Stimulated activated CD8-positive, alpha-beta memory T cell treated with anti-CD3 and anti-CD28 coated beads, Interleukin-4, amount 100 ng/mL, for 1 hour (primary cell): ENCODE results near the gene PIP4K2C.
A peak's percentile ranks its signal among the peaks of the same experiment; 100 is the strongest.
"Not testable (repeated sequence)": the region's sequence is repeated elsewhere in the genome, so short reads cannot be mapped to it uniquely, and the experiment has no call there.

Source experiments
- DNase-seq, 2 donors: peaks; one replicate each; pipeline ENCODE4 v3.0.0-alpha.2; 2020; ENCODE audit warnings: low read depth in 2 of 2, low spot score in 1 of 2

Gene PIP4K2C

DNA sequence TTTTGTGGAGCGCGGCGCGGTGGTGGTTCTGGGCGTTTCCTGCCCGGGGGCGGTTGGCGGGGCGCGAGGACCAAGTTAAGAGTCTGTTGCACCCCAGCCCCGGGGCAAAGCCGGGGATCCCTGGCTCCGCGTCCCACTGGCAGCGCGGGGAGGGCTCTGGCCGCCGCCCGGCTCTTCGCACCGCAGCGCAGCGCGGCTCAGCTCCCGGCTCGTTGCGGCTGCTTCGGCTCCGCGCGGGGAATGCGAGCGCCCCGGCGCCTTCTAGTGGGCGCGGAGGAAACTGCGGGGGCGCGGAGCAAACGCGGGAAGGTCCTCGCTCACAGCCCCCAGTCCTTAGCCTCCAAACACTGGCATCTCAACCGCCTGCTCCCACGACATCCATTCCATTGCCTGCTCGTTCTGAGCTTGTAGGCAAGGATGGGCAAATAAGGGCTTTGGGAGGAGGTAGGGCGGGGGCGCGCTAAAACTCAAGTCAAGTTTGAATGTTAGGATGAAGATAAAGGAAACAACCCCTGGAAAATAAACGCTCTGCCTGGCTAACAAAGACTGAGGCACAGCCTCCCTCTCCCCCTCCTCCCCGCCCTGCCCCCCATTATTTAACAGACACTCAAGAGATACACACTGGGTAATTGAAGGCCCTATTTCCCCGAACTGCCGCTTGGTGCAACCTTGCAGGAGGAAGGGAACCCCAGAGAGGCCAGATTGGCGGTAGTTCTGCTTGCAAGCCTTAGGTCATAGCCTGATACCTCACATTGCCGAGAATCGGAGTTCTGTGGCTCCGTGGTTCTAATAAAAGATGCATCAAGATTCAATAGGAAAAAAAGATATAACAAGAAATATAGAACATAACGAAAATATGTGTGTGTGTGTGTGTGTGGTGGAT lies 42.2 kb downstream of the PIP4K2C start, which contains the start of gene B4GALNT1:
B4GALNT1 (minus strand) TSS at position 244 of the 883 bp plus-strand sequence. CDS start 1,069 bp downstream, outside the sequence.
- DNase-seq = peak in 1 of 2 donors; percentile 38

DNA sequence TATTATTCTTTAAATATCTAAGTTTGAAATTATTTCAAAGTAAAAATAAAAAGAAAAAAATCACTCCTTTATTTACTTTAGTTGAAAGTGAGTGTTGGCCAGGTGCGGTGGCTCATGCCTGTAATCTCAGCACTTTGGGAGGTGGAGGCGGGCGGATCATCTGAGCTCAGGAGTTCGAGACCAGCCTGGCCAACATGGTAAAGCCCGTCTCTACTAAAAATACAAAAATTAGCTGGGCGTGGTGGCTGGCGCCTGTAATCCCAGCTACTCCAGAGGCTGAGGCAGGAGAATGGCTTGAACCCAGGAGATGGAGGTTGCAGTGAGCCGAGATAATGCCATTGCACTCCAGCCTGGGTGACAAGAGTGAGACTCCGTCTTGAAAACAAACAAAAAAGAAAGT lies 45.7 kb downstream of the PIP4K2C start:
- DNase-seq = not testable (repeated sequence)

DNA sequence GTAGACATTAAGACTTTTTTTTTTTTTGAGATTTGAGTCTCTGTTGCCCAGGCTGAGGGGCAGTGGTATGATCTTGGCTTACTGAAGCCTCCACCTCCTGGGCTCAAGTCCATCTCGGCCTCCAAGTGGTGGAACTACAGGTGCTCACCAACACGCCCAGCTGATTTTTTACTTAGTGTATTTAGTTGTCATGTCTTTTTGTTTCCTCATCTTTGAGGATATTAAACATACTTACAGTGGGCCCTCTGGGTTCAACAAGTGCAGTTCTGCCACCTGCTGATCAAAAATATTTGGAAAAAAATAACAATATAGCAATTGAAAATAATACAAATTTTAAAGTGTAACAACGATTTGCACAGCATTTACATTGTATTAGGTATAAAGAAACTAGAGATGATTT lies 46.4 kb downstream of the PIP4K2C start:
- no peak for DNase-seq

DNA sequence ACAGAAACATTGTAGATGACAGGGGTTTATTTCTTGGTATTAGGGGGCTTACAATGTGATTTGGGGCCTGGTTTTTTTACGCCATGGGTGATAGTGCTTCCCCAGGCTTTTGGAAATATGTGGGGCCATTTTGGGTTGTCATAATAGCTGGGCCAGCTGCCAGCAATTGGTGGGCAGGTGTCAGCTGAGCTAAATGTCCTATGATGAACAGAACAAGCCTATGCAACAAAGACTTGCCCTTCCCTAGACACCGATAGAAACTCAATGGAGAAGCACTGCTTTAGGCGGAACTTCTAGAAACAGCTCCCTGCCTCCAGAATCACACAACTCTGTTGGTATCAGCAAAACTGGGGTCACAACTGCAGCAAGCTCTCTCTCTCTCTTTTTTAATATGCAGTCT lies 47.1 kb downstream of the PIP4K2C start:
- DNase-seq = no peak

DNA sequence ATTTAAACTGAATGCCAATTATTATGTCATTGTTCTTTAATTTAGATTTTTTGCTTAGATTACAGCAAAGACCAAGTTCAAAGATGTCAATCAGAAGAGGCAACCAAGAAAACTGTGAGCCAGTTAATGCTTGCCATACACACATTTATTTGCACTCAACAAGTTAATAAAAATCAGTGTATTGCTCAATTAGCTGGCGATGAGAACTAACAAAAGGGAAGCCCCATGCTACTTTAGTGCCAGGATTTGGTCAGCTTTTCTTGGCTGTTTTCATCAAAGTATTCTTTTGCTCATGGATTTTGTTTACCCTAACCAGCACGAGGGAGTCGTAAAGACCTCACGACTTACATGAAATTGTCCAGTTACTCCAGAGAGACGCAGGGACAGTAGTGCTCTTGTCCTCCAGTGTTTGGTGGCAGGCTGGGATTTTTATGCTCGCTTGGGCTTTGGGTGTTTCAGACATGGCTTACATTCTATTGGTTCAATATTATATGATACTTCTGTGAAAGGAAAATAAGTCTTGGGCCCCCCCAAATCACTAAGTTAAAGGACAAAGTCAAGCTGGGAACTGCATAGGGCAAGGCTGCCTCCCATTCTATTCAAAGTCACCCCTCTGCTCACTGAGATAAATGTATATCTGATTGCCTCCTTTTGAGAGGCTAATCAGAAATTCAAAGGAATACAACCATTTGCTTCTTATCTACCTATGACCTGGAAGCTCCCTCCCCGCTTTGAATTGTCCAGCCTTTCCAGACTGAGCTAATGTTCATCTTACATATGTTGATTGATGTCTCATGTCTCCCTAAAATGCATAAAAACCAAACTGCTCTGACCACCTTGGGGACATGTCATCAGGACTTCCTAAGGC lies 49.4 kb downstream of the PIP4K2C start:
- DNase-seq = no peak

DNA sequence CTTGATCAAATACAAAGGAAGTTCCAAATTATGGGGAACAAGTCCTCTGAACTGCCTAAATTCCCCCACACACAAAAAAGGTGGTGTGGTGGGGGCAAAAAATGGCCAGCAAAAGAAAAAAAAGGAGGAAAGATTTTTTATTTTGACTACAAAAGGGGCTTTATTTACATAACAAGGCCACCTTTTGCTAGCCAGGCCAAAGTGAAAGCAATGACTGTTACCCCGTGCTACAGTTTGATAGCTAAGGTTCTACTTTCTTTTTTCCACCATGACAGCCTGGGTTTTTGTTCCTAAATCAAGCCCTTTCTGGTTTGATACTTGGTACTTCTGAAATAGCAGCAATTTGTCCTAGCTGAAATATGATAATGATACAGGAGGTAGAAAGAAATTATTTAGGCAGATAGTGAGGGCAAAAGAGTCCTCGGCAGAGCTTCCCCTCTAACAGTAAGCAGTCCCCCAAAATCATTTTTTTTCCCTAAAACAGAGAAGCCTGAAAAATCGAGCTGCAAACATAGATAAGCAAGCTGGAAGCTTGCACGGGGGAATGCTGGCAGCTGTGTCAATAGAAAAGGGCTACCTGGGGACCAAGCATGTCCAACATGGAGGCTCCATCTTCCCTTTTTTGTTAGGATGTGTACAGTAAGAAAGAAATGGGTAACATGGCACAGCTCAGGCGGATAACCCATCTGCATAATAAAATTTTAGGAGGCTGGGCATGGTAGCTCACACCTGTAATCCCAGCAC lies 50.9 kb downstream of the PIP4K2C start:
- no peak for DNase-seq

DNA sequence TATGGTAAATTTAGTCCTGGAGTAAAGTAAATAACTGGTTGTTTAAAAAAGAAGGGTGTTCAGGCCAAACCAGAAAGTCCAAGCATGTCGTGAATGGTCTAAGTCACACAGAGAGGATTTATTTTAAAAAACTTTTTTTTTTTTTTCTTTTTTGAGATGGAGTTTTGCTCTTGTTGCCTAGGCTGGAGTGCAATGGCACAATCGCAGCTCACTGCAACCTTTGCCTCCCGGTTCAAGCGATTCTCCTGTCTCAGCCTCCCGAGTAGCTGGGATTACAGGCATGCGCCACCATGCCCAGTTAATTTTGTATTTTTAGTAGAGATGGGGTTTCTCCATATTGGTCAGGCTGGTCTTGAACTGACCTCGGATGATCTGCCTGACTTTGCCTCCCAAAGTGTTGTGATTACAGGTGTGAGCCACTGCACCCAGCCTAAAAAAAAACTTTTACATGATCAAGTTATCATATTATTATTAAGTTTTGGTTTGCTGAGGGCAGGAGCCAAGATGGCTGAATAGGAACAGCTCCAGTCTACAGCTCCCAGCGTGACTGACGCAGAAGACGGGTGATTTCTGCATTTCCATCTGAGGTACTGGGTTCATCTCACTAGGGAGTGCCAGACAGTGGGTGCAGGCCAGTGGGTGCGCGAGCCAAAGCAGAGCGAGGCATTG lies 55.1 kb downstream of the PIP4K2C start:
- not testable (repeated sequence) for DNase-seq

DNA sequence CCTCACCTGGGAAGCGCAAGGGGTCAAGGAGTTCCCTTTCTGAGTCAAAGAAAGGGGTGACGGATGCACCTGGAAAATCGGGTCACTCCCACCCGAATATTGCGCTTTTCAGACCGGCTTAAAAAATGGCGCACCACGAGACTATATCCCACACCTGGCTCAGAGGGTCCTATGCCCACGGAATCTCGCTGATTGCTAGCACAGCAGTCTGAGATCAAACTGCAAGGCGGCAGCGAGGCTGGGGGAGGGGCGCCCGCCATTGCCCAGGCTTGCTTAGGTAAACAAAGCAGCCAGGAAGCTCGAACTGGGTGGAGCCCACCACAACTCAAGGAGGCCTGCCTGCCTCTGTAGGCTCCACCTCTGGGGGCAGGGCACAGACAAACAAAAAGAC lies 55.7 kb downstream of the PIP4K2C start:
- not testable (repeated sequence) for DNase-seq
